RWPE2 (cell line): Measurements from ENCODE around the gene UBE2J2.

Source experiments
- ATAC-seq: fragments of 200-7000 bp; cut with Tn5 transposase; 3 replicates; pipeline ENCODE4 v1.9.1; 2021; ENCODE audit warnings: low read depth
- DNase-seq: peaks from one replicate; pipeline ENCODE4 v3.0.0-alpha.2; 2020; ENCODE audit warnings: low spot score
- H3K27ac ChIP-seq: fragments of 450-650 bp; 2 replicates; pipeline ENCODE4 v1.5.1; 2017; ENCODE audit warnings: mild to moderate bottlenecking; ENCODE audit not compliant: poor library complexity, severe bottlenecking
- H3K27me3 ChIP-seq: fragments of 250-450 bp; sonication (Bioruptor Pico); 2 replicates; pipeline ENCODE4 v1.5.1; 2021; ENCODE audit warnings: mild to moderate bottlenecking, moderate library complexity; ENCODE audit not compliant: insufficient read depth, poor library complexity, severe bottlenecking
- H3K36me3 ChIP-seq: fragments of 250-450 bp; sonication (Bioruptor Pico); 2 replicates; pipeline ENCODE4 v1.5.1; 2020; ENCODE audit warnings: low read depth, mild to moderate bottlenecking, moderate library complexity
- H3K4me1 ChIP-seq: fragments of 250-450 bp; sonication (Bioruptor Pico); 2 replicates; pipeline ENCODE4 v1.5.1; 2021; ENCODE audit warnings: mild to moderate bottlenecking, moderate library complexity; ENCODE audit not compliant: insufficient read depth, poor library complexity, severe bottlenecking
- H3K4me3 ChIP-seq: fragments of 250-450 bp; sonication (Bioruptor Pico); 2 replicates; pipeline ENCODE4 v1.5.1; 2021; ENCODE audit warnings: mild to moderate bottlenecking, moderate library complexity; ENCODE audit not compliant: severe bottlenecking
- H3K9me3 ChIP-seq: fragments of 250-450 bp; sonication (Bioruptor Pico); 2 replicates; pipeline ENCODE4 v1.5.1; 2021; ENCODE audit warnings: mild to moderate bottlenecking, moderate library complexity; ENCODE audit not compliant: severe bottlenecking
- CTCF ChIP-seq: fragments of 450-650 bp; IDR thresholded peaks from one replicate; pipeline ENCODE4 v1.5.1; 2017; ENCODE audit warnings: mild to moderate bottlenecking, moderate library complexity; ENCODE audit not compliant: poor library complexity, severe bottlenecking

The UBE2J2 gene

GRCh38 chr1:1205769-1206375 lies 67.8 kb downstream of the UBE2J2 start:
- Histone ChIP-seq H3K27ac (no peak overlapping the region), H3K9me3 (no peaks in the 10 kb centered on the region), H3K36me3 (no peaks in the 10 kb centered on the region), H3K27me3 (peaks cover 8% of the 10 kb centered on the region), H3K4me1 (no peaks in the 10 kb centered on the region), H3K4me3 (no peak overlapping the region)
- no peak for DNase-seq
- TF ChIP-seq CTCF = no peak
- no peak for ATAC-seq

DNA sequence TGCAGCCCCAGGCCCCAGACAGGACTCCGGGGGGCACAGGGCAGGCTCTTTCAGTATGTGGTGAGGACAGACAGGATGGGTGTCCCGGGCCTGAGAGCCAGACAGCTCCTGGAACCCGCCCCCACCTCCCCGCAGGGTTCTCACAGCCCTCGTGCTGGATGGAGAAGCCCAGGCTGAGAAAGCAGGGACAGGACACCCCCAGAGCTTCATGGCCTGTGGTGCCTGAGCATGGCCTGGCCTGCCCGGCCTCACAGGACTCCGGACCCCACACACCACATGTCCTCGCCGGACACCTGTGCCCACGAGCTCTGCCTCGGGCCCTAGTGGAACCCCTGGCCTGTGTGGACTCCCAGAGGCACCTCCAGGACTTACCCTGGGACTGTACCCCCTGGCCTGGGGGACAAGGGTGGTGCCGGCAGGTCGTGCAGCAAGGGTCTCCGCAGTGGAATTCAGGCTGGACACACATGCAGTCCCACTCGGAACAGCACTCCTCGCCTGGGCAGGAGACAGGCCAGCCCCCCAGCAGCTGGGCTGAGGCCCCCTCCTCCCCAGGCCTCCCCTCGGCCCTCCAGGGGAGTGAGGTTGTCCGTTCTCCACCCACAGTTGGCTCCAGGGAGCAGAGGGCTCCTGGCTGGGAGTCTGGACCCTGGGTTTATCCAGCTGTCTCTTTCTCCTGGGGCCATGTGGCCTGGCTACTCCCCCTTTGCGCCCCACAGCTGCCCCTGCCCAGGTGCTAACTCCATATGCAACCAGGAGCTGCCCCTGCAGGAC lies 68.5 kb downstream of the UBE2J2 start:
- Histone ChIP-seq H3K4me3 (no peak overlapping the region), H3K36me3 (no peaks in the 10 kb centered on the region), H3K4me1 (no peaks in the 10 kb centered on the region), H3K27ac (no peak overlapping the region), H3K27me3 (peaks cover 8% of the 10 kb centered on the region), H3K9me3 (no peaks in the 10 kb centered on the region)
- no peak for DNase-seq
- TF ChIP-seq CTCF = no peak
- no peak for ATAC-seq

DNA sequence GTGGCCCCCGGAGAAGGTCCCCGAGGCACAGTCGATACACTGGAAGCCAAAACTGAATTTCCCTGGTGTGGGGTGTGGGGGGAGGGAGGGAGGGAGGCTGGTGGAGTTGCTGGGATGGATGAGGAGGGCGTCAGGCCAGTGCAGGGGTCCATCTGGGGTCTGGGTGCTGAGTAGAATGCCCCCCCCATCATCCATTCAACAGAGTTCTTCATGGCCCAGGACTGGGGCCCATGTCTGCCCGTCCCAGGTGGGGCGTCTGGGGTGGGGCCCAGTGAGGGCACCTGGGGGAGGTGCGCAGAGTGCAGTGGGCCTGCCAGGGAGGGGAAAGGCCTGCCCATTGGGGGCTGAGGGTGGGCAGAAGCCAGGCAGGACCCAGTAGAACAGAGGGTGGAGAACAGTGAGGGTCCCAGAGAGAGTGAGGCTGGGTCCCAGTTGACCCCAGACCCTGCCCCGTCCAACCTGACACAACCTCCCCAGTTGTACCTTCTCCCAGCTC lies 69.2 kb downstream of the UBE2J2 start:
- Histone ChIP-seq H3K4me3 (no peak overlapping the region), H3K36me3 (no peaks in the 10 kb centered on the region), H3K4me1 (no peaks in the 10 kb centered on the region), H3K27me3 (peaks cover 8% of the 10 kb centered on the region), H3K9me3 (no peaks in the 10 kb centered on the region), H3K27ac (no peak overlapping the region)
- TF ChIP-seq CTCF = no peak
- no peak for DNase-seq
- no peak for ATAC-seq
